ENCODE results near the gene KLC4.

The KLC4 gene

GRCh38 chr6:43059168-43060033 is at the start of gene KLC4, which contains the start of gene MRPL2:
Gene KLC4, plus strand, starts transcription at chr6:43059631. Its CDS starts 1,705 bp downstream, at chr6:43061336.
Gene MRPL2, minus strand, starts transcription at chr6:43059434. Its CDS starts 53 bp downstream, at chr6:43059381.
- H3K27ac ChIP-seq, result peak within 1 kb of the TSS; percentile 85
- DNase-seq (ENCODE audit: low spot score), result peak; percentile 99
- CTCF ChIA-PET, result interaction anchor here (0.7 to 2.9 kb wide), 2 partner anchors 52 to 84 kb away, joined by 3 to 11 read pairs; no protein-coding TSS in a partner anchor
- POLR2A ChIA-PET (ENCODE audit: low non-redundant PET), result interaction anchor here (0.7 to 0.9 kb wide), 2 partner anchors 17 to 80 kb away, joined by 3 to 6 read pairs; partner anchors contain the start of gene PTK7
- no peak for TF ChIP-seq CTCF (conservative IDR thresholded peaks at IDR 0.05; ENCODE audit: low read depth)

GRCh38 chr6:43011207-43011606 is 48.2 kb upstream of the KLC4 start:
- POLR2A ChIA-PET (ENCODE audit: low non-redundant PET), result no interaction called here
- peak overlapping the region; percentile 78 for H3K27ac ChIP-seq
- no peak for DNase-seq (ENCODE audit: low spot score)
- CTCF ChIA-PET, result interaction anchor here (0.6 kb wide), 1 partner anchor 351 kb away, joined by 3 read pairs; no protein-coding TSS in a partner anchor
- no peak for TF ChIP-seq CTCF (conservative IDR thresholded peaks at IDR 0.05; ENCODE audit: low read depth)

- DNase-seq (ENCODE audit: low spot score), result no peak
- ChIA-PET CTCF (no interaction called here), POLR2A (ENCODE audit: low non-redundant PET) (interaction anchor here (0.6 to 1.7 kb wide), 3 partner anchors 13 to 51 kb away, joined by 3 to 14 read pairs (median 4); partner anchors contain the start of gene PPP2R5D)
- peak overlapping the region; percentile 78 for H3K27ac ChIP-seq
- no peak for TF ChIP-seq CTCF (conservative IDR thresholded peaks at IDR 0.05; ENCODE audit: low read depth)
These were observed 47.1 kb upstream of the KLC4 start for GRCh38 chr6:43012364-43012763.

GRCh38 chr6:43013097-43013842 is 46.2 kb upstream of the KLC4 start:
- ChIA-PET POLR2A (ENCODE audit: low non-redundant PET) (interaction anchor here (0.5 to 1.7 kb wide), 3 partner anchors 10 to 29 kb away, joined by 3 to 4 read pairs (median 3); partner anchors contain the start of gene PPP2R5D), CTCF (interaction anchor here (0.5 kb wide), 1 partner anchor 18 kb away, joined by 3 read pairs; no protein-coding TSS in a partner anchor)
- DNase-seq (ENCODE audit: low spot score), result no peak
- no peak for TF ChIP-seq CTCF (conservative IDR thresholded peaks at IDR 0.05; ENCODE audit: low read depth)
- H3K27ac ChIP-seq, result peak overlapping the region; percentile 78

- POLR2A ChIA-PET (ENCODE audit: low non-redundant PET), result interaction anchor here (0.6 to 1.7 kb wide), 3 partner anchors 22 to 35 kb away, joined by 3 to 4 read pairs (median 4); partner anchors contain the start of genes PEX6 and PPP2R5D
- H3K27ac ChIP-seq, result peak within 1 kb of the TSS; percentile 78
- peak; percentile 99 for DNase-seq (ENCODE audit: low spot score)
- CTCF ChIA-PET, result no interaction called here
- TF ChIP-seq CTCF (conservative IDR thresholded peaks at IDR 0.05; ENCODE audit: low read depth), result no peak
These were observed 45.5 kb upstream of the KLC4 start, which contains the start of the genes KLHDC3 and MEA1 for GRCh38 chr6:43013843-43014433. Gene KLHDC3, plus strand, starts transcription at chr6:43014249. Its CDS starts 2,944 bp downstream, at chr6:43017193. Gene MEA1, minus strand, starts transcription at chr6:43013946. Its CDS starts 133 bp downstream, at chr6:43013813.
